GM19240 (cell line): Measurements from ENCODE around the gene PTCH1.

Source experiments
- DNase-seq: peaks from one replicate; pipeline ENCODE4 v3.0.0; 2011; ENCODE audit warnings: low spot score; ENCODE audit not compliant: insufficient read length

Gene PTCH1

GRCh38 chr9:95465115-95465514 is 51.7 kb downstream of the PTCH1 start:
- DNase-seq, result no peak

DNA sequence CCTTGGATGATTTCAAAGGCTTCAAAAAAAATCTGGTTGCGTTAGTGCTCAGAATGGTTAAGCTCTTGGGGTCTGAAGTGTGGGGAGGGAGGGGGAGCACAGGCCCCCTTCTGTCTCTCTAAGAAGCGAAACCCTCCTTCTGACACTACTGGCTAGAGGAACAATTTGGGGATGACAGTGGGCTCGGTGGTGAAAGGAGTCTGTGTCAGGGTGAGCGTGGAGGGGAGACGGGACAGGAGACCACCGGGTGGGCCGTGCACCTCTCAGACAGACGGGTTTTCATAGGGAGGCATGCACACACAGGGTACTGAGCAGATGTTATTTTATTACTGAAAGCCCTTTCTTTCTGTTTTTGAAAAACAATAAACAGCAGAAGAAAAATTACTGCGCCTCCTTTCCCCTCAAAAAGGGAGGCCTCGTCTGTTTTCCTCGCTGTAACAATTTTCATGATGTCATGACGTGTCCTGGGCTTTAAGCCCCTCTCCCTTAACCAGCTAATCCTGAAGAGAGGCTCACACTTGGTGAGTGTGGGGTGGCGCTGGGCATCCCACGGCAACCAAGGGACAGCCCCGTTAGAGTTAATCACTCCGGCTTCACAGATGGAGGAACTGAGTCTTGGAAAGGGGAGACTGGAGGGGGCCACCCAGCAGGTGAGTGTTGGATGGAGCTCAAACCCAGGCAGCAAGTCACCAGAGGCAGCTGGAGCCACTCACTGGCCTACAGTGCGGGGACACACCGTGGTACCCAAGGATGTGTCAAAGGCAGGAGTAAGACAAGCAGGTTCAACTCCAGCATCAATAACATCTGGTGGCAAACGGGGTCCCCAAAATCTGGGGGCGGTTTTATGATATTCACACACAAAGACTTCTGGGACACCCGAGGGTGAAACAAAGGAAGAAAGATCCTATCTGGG is 53.4 kb downstream of the PTCH1 start:
- peak; percentile 27 for DNase-seq

DNA sequence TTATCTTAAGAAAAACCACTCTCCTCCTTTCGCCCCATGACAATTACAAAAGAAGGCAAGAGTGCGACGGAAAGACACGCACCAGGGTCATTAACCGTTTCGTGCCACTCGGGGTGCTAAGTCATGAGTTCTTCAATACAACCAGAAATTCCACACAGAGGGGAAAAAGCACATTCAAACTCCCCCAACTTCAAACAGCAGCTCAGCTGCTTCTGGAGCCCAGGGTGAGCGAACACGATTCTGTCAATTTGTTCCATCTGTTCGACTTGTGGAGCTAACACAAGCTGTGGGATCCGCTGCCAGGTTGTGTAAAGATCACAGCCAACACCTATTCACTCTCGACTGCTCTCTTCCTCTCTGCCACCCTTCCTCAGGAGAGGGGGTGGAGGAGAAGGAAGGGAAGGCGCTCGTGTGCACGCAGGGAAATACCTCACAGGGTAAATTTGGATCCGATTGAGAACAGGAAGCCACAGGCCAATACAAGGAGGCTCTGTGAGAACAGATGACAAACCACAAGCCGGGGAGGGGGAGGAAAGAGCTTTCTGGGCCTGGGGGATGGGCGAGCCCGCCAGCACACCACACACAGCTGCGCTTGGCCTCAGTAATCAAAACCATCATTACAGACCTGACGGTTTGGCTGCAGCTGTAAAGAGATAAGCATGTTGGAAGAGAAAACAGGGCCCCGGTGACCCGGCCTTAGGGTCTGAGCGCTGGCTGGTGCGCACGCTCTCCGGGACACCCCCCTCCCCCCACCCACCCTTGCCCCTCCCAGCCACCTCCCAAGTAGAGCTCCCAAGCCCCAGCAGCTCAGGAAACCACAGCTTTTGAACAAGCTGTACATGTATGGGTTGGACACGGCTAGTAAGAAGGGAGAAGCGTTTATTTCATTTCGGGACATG is 54.3 kb downstream of the PTCH1 start:
- DNase-seq, result peak; percentile 77

DNA sequence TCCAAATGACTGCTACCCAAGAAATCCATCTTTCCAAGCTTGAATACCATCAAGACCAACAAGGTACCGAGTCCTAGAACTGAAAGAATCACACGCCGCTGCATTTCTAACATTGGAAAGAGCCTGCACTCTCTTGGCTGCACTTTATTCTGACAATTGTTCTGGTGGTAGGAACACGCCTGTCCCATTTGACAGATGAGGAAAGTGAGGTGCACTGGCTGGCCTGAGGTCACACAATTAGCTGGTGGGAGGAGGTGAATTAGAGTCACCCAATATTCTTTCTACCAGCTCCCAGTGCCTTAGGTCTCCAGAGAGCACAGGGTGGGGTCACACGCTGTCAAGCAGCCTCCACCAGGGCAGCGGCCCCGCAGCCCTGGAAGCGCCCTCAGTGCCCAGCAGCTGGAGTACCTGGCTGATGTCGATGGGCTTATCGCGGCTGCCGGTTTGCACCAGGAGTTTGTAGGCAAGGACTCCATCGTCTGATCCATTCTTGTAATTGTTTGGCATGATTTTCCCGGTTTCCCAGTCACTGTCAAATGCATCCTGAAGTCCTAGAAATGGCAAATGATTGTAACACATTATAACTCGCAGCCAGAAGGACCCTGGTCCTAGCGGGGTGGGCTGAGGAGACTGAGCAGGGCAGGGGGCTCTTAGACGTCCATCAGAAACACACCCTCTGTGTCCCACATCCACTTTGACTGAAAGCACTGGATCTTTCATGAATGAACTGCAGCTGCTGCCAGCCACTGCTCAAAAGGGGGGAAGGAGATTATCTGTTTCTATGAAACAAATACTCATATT is 55.1 kb downstream of the PTCH1 start:
- no peak for DNase-seq

DNA sequence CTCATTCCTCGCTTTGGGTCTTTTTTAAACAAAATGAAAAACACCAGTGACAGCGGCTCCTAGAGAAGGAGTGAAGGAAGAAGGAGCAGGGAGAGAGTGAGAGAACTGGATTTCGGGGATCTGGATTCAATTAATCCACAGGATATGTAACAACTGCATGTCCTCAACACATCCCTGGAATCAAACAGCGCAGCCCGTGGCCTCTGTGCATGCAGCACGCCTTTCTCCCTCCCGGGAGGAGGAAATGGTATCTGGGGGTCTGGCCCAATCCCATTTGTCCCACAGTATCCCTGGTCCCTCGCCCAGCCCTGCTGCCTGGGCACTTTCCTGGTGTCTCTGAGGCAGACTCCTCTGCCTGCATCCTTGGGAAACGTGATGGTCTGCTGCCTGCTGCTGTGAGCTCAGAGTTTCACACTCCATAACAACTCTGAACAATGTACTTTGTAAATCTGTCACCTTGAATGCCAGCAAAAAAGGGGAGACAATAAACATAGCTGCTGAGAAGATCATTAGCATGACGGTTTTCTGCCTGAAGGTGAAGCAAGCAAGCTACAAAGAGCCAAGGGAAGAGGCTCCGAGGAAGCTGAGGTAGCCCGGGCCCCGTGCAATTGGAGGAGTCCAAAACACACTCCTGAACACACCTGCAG is 56.1 kb downstream of the PTCH1 start:
- DNase-seq, result no peak

- no peak for DNase-seq
Measured at GRCh38 chr9:95459851-95460517, 56.8 kb downstream of the PTCH1 start.

DNA sequence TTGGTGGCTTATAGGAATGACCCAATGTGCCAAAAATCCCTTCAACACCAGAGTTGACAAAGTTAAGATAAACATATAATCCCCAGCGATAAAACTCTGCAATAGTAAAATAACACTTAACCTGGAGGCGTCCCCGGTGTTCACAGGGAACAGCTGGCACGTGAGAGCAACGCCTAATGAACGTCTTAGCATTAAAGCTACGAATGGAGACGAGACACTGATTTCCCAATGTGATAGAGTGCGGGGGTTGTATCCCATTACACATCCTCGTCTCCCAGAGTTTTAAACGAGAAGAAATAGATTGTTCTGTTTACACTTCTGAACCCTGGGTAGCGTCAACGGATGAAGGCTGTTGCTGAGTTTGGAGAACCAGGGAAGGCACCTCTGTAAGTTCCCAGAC is 57.6 kb downstream of the PTCH1 start:
- no peak for DNase-seq

GRCh38 chr9:95458666-95459065 is 58.1 kb downstream of the PTCH1 start:
- DNase-seq, result no peak

- no peak for DNase-seq
Measured at GRCh38 chr9:95457769-95458168, 59.0 kb downstream of the PTCH1 start.

GRCh38 chr9:95455714-95456113 is 61.1 kb downstream of the PTCH1 start:
- DNase-seq, result no peak

- DNase-seq, result no peak
Measured at GRCh38 chr9:95452176-95452575, 64.6 kb downstream of the PTCH1 start.

DNA sequence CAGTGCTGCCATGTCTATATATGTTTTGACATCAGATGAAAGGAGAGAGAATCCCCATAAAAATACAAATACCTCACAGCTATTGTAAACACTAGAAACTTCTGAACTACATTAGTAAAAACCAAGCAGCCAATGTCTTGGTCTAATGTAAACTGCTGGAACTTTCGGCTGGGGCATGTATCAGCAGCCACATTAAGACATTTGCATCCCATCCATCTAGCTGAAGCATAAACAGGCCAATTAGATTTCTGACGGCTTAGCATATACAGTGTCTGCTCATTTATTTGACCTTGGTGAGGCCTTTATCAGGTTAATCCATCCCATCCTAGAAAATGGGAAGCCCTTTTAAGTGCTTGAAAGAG is 65.7 kb downstream of the PTCH1 start:
- DNase-seq, result no peak

DNA sequence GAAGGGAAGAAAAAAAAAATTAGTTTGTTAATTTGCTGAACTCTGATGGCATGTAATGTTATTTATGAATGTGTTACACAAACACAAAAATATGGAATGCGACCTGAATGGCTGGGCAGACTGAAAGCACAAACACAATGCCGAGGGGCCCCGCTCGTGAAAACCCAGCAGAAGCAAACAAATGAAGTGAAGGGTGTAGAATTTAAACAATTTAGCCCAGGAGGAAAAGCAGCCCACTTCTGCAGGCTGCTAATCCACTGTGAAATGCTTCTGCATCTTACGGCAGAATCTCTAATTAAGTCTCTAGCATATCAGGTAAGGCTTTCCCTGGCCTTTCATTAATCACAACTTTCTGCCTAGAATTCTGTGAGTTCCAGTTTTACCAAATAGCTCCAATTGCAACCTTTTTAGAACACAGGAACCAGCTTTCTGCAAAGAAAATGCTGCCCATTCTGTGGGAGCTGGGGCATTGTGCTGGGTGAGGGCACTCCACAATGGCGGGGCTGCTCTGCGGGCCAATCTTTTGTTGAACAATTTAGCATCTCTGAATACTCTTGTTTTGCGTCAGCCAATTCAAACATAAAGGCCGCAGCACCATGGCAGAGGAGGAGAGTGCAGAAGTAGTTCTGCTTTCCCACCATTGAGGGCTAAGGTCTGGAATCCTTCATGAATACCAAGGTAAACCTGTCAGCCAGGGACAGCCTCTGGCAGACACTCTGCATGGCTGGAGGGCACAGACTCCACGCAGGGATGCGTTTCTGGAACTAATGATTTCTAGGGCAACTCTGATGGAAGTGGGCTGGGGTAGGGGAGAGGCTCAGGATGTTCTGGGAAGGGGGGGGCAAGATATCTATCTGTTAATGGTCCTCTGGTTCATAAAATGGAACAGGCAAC is 66.4 kb downstream of the PTCH1 start:
- DNase-seq, result no peak

DNA sequence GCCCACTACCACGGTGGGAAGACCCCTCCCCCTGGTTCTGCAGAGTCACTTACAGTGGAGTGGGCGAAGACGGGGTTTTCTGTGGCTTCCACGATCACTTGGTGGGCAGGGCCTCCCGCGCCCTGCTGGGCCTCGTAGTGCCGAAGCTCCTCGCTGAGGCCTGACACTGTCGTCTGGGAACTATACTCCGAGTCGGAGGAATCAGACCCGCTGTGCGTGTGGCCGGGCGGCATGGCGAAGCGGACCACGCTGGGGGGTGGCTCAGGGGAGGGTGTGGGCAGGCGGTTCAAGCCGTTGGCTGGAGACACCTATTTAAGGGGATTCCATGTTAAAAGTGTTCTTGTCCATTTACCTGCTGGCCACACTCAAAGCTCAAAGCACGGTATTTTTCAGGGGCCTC is 67.8 kb downstream of the PTCH1 start:
- no peak for DNase-seq

DNA sequence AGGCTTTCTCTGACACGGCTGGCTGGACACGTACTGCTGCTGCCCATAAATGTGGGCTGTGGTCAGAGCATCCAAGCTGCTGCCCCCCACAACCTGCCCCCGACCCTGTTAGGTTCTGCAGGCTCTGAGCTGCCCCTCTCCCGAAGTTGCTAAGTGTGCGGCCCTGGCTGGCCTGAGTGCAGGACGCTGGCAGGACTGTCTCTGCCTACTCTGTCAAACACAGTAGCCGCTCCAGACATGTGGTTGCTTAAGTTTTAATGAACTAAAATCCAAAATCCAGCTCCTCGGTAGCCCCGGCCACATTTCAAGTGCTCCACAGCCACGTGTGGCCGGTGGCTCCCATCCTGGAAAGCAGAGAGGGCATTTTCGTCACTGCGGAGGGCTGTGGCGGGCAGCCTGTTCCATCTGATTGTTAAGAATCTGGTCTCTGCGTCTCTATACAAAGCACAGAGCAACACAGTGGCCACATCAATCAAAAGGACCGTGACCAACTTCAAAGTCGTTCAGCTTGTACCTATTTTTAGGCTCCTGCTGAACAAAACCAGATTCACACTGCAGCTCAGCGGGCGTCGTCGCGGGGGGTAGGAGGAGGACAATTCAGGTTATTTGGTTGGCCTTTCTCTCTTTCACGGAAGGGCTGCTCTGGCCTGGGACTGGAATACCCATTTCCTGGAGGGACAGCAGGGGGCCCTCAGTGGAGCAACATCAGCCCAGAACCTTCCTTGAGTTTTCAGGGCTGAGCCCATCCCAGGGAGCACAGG is 68.9 kb downstream of the PTCH1 start:
- DNase-seq, result no peak

GRCh38 chr9:95446984-95447383 is 69.8 kb downstream of the PTCH1 start:
- no peak for DNase-seq

GRCh38 chr9:95446259-95446658 is 70.5 kb downstream of the PTCH1 start:
- no peak for DNase-seq

DNA sequence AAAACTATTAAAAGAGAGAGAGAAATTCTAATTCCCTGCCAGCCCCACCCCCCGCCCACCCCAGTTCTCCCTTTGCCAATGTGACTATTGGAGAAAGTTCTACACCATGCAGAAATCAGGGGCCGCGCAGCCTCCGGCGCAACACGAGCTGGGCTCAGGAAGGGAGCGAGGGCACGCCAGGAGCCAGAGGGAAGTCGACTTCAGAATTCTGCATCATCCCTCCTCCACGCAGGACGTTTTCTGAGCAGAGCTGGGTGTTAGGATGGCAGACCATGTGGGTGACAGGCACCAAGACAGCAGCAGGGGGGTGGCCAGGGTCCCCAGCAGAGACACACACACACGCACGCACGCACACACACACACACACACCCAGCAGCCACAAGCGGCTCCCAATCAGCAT is 72.6 kb downstream of the PTCH1 start:
- no peak for DNase-seq

DNA sequence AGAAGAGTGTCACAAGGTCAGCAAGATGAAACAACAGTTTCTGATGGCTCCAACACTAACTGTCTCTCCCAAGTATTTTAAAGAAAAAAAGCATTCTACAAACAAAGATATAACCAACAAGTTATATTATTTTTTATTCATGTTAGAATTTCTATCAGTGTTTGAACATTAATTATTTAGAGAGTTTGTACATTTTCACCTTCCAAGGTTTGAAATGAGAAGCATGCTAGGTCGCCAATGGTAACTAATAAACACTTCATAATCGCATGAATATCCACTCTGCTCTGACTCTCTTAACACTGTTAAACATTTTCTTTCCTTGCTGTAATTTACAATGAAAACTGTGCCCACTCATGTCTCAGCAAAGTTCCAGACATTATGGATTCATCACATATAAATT is 73.5 kb downstream of the PTCH1 start:
- DNase-seq, result no peak
